ENCODE measurements around the gene PHKB.

DNA sequence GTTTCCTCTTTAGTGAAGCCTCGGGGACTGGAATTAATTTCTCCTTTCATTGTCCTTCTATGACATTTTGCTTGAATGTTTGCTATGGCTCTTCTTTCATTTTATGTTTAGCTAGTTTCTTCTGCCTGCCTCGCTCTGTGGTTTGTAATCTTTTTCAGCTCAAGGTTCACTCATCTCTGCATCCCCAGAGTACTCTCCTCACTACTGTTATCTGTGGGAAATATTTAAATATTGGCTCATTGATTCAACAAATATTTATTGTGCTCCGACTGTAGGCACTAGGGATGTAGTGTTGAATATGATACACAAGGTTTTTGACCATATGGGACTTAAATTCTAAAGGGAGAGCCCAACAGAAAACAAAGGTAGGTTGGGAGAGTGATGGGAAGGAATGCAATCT lies 195.9 kb downstream of the PHKB start:
- TF ChIP-seq SMC3 (conservative IDR thresholded peaks at IDR 0.05; ENCODE audit: poor library complexity): no peak
- TF ChIP-seq CTCF (IDR thresholded peaks at IDR 0.05; ENCODE audit: poor library complexity, severe bottlenecking): no peak
- no peak for TF ChIP-seq REST (IDR thresholded peaks at IDR 0.05; ENCODE audit: borderline replicate concordance)
- no peak for TF ChIP-seq EZH2 (IDR thresholded peaks at IDR 0.05; ENCODE audit: borderline replicate concordance, insufficient read depth, low read length, poor library complexity, severe bottlenecking)
- TF ChIP-seq EP300 (conservative IDR thresholded peaks at IDR 0.05; ENCODE audit: poor library complexity, severe bottlenecking): no peak
- no peak for TF ChIP-seq TAF1 (IDR thresholded peaks at IDR 0.05; ENCODE audit: low read depth)
